Muscle layer of duodenum (tissue), 2 donors: ENCODE data around the gene CD6.

Experiments
- H3K27ac ChIP-seq: one replicate; pipeline ENCODE4 v1.7.0; 2013; ENCODE audit warnings: mild to moderate bottlenecking, low read length
- H3K27me3 ChIP-seq: one replicate; pipeline ENCODE4 v1.7.0; 2013; ENCODE audit warnings: low read depth, mild to moderate bottlenecking, control low read depth, low read length
- H3K36me3 ChIP-seq, 2 donors: one replicate each; pipeline ENCODE4 v1.7.0; 2013; ENCODE audit warnings: low read length in 2 of 2, control low read depth in 1 of 2, mild to moderate bottlenecking in 1 of 2; ENCODE audit not compliant: insufficient read depth in 2 of 2, control insufficient read depth in 1 of 2
- H3K4me1 ChIP-seq, 2 donors: one replicate each; pipeline ENCODE4 v1.7.0; 2013; ENCODE audit warnings: low read length in 2 of 2, mild to moderate bottlenecking in 2 of 2, control low read depth in 1 of 2, moderate library complexity in 1 of 2; ENCODE audit not compliant: insufficient read depth in 2 of 2, control insufficient read depth in 1 of 2
- H3K4me3 ChIP-seq, 2 donors: one replicate each; pipeline ENCODE4 v1.7.0; 2013; ENCODE audit warnings: low read length in 2 of 2, low read depth in 1 of 2, mild to moderate bottlenecking in 1 of 2
- H3K9me3 ChIP-seq, 2 donors: one replicate each; pipeline ENCODE4 v1.7.0; 2013; ENCODE audit warnings: low read length in 2 of 2, control low read depth in 1 of 2, mild to moderate bottlenecking in 1 of 2; ENCODE audit not compliant: control insufficient read depth in 1 of 2
- donor health status: healthy.

CD6 gene

DNA sequence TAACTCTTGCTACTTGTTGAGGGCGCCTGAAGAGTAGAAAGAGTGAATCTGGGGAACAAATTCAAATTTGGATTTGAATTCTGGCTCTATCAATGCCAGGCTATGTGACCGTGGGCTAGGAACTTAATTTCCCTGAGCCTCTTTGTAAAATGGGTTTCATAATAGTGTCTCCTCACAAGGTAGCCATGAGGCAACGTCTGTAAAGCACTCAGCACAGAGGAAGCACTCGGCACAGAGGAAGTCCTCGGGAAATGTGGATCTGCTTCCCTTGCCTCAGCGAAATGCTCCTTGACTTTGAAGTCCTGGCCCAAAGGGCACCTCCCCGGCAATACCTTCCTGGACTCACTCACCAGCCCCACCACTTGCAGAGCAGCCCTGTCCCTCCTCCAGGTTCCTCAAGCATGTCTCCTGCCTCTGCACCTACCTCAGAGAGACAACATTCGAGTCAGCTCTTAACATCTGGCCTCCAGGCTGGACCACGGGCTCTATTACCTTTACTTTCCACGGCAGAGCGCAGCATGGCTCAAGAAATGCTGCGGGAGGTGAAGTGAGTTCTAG, 17.7 kb downstream of the CD6 start:
- H3K4me1 ChIP-seq = no peaks in the 10 kb centered on the region
- no peak overlapping the region for H3K27ac ChIP-seq
- no peaks in the 10 kb centered on the region for H3K9me3 ChIP-seq
- H3K27me3 ChIP-seq = no peaks in the 10 kb centered on the region
- no peaks in the 10 kb centered on the region for H3K36me3 ChIP-seq
- no peak overlapping the region for H3K4me3 ChIP-seq

GRCh38 chr11:60991457-60991856, 20.0 kb downstream of the CD6 start:
- H3K9me3 ChIP-seq = no peaks in the 10 kb centered on the region
- no peaks in the 10 kb centered on the region for H3K4me1 ChIP-seq
- H3K4me3 ChIP-seq = no peak overlapping the region
- no peaks in the 10 kb centered on the region for H3K27me3 ChIP-seq
- H3K27ac ChIP-seq = no peak overlapping the region
- H3K36me3 ChIP-seq = no peaks in the 10 kb centered on the region

DNA sequence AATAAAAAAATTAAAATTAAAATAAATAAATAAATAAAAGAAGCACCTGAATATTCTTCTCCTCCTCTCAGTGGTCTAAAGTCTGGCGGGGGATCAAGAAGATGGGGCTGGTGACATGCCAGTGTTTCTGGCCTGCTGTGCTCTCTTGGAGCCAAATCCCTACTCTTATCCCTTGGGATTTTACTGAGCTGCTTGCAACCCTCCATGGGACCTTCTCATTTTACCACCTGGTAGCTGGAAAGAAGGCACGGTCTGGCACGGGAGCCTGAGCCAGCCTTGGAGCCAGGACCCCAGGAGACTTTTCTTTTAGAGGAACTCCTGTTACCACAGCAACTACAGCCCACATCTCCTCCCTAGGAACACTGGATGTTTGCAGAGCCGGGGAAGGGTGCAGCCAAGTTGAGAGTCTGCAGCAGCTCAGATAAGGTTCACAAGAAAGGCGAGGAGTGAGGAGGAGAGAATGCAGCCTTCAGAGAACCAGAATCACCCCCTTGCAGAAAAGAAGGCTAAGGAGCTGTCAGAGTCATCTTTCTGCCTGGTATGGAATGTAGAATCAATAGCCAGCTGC, 21.4 kb downstream of the CD6 start:
- Histone ChIP-seq H3K4me3 (no peak overlapping the region), H3K9me3 (no peaks in the 10 kb centered on the region), H3K27me3 (no peaks in the 10 kb centered on the region), H3K27ac (no peak overlapping the region), H3K36me3 (no peaks in the 10 kb centered on the region), H3K4me1 (no peaks in the 10 kb centered on the region)

DNA sequence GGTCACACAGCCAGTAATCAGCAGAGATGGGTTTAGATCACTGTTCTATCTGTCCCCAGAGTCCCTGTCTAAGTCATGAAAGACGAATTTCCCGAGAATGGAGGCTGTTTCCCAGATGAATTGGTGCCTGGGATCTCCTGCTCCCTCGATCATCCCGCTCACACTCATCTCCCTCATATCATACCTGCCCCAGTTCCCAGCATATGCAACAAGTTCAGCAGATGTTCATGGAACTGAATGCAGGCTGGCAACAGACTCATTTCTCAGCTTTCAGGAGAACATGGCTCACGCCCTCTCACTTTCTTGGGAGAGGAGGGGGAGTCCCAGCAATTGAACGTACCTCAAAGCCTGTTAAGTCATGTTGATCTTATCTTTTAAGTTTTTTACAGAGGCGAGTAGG, 22.1 kb downstream of the CD6 start:
- Histone ChIP-seq H3K27me3 (no peaks in the 10 kb centered on the region), H3K27ac (no peak overlapping the region), H3K9me3 (no peaks in the 10 kb centered on the region)

GRCh38 chr11:60994541-60995080, 23.1 kb downstream of the CD6 start:
- no peaks in the 10 kb centered on the region for H3K27me3 ChIP-seq
- no peaks in the 10 kb centered on the region for H3K4me1 ChIP-seq
- H3K27ac ChIP-seq = no peak overlapping the region
- H3K4me3 ChIP-seq = no peak overlapping the region
- no peaks in the 10 kb centered on the region for H3K36me3 ChIP-seq
- no peaks in the 10 kb centered on the region for H3K9me3 ChIP-seq

More for the DNA sequence above, 22.1 kb downstream of the CD6 start:
- H3K4me1 ChIP-seq = no peaks in the 10 kb centered on the region
- no peaks in the 10 kb centered on the region for H3K36me3 ChIP-seq
- H3K4me3 ChIP-seq = no peak overlapping the region

GRCh38 chr11:60995798-60996197, 24.3 kb downstream of the CD6 start:
- H3K9me3 ChIP-seq = no peaks in the 10 kb centered on the region
- no peak overlapping the region for H3K4me3 ChIP-seq
- H3K4me1 ChIP-seq = no peaks in the 10 kb centered on the region
- H3K27ac ChIP-seq = no peak overlapping the region
- H3K27me3 ChIP-seq = no peaks in the 10 kb centered on the region
- H3K36me3 ChIP-seq = no peaks in the 10 kb centered on the region

GRCh38 chr11:60996381-60997138, 25.1 kb downstream of the CD6 start:
- Histone ChIP-seq H3K4me3 (no peak overlapping the region), H3K27me3 (no peaks in the 10 kb centered on the region), H3K9me3 (no peaks in the 10 kb centered on the region), H3K36me3 (no peaks in the 10 kb centered on the region), H3K4me1 (no peaks in the 10 kb centered on the region), H3K27ac (no peak overlapping the region)

- Histone ChIP-seq H3K27ac (no peak overlapping the region), H3K36me3 (no peaks in the 10 kb centered on the region), H3K4me1 (peaks cover 5 to 12% of the 10 kb centered on the region in 2 donors), H3K9me3 (no peaks in the 10 kb centered on the region), H3K4me3 (no peak overlapping the region), H3K27me3 (no peaks in the 10 kb centered on the region)
These were observed 28.9 kb downstream of the CD6 start for GRCh38 chr11:61000426-61000825.

GRCh38 chr11:61001931-61002330, 30.5 kb downstream of the CD6 start:
- H3K4me3 ChIP-seq = no peak overlapping the region
- no peaks in the 10 kb centered on the region for H3K36me3 ChIP-seq
- H3K4me1 ChIP-seq = peaks cover 5 to 12% of the 10 kb centered on the region in 2 donors
- no peak overlapping the region for H3K27ac ChIP-seq
- H3K27me3 ChIP-seq = peaks cover 6% of the 10 kb centered on the region
- H3K9me3 ChIP-seq = no peaks in the 10 kb centered on the region

DNA sequence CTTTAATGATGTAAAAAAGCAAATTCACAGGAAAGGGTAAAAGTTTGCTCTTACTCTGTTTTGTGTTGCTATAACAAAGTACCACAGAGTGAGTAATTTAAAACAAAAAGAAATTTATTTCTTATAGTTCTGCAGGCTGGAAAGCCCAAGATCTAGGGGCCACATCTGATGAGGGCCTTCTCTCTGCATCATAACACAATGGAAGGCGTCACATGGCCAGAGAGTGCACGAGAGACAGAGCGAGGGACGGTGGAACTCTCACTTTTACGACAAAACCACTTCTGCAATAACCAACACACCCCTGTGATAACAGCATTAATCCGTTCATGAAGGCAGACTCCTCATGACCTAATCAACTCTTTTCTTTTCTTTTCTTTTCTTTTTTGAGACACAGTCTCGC, 31.1 kb downstream of the CD6 start:
- Histone ChIP-seq H3K9me3 (no peaks in the 10 kb centered on the region), H3K4me1 (peaks cover 5 to 18% of the 10 kb centered on the region in 2 donors), H3K4me3 (no peak overlapping the region), H3K27me3 (peaks cover 11% of the 10 kb centered on the region), H3K27ac (no peak overlapping the region), H3K36me3 (no peaks in the 10 kb centered on the region)

- Histone ChIP-seq H3K27me3 (peaks cover 15% of the 10 kb centered on the region), H3K4me3 (no peak overlapping the region), H3K4me1 (peaks cover 5 to 25% of the 10 kb centered on the region in 2 donors), H3K36me3 (no peaks in the 10 kb centered on the region), H3K27ac (peak overlapping the region; percentile 5), H3K9me3 (no peaks in the 10 kb centered on the region)
These were observed 32.7 kb downstream of the CD6 start for GRCh38 chr11:61004180-61004611.
